GM12878 (cell line): Measurements from ENCODE around the gene LEFTY1. TPM values are rescaled to one million over a fixed set of nuclear protein-coding genes. Genes with fewer than 3 reads are reported as not detected.

Experiments
- ATF7 ChIP-seq: fragments of 450-650 bp; IDR thresholded peaks from 2 replicates; pipeline ENCODE4 v1.6.1; 2016; ENCODE audit warnings: low read depth, mild to moderate bottlenecking
- CBFB ChIP-seq: IDR thresholded peaks from 2 replicates; pipeline ENCODE4 v1.6.1; 2016; ENCODE audit warnings: antibody characterized with exemption, low read depth
- EED ChIP-seq: sonication (generic); IDR thresholded peaks from 2 replicates; pipeline ENCODE4 v1.6.1; 2016; ENCODE audit warnings: antibody characterized with exemption, low read depth
- ELK1 ChIP-seq: IDR thresholded peaks from 2 replicates; pipeline ENCODE4 v1.6.1; 2012; ENCODE audit warnings: low read depth, low read length, improper control_type of control experiment
- GATAD2B ChIP-seq: fragments of 450-650 bp; conservative IDR thresholded peaks from 2 replicates; pipeline ENCODE4 v1.6.1; 2017; ENCODE audit warnings: low read depth, mild to moderate bottlenecking, moderate library complexity
- HDAC2 ChIP-seq: fragments of 200-600 bp; sonication (generic); IDR thresholded peaks from 2 replicates; pipeline ENCODE4 v1.6.1; 2017
- IRF4 ChIP-seq: IDR thresholded peaks from 2 replicates; pipeline ENCODE4 v1.6.1; 2011; ENCODE audit warnings: low read depth, low read length
- MEF2B ChIP-seq: fragments of 450-650 bp; IDR thresholded peaks from 2 replicates; pipeline ENCODE4 v1.6.1; 2018; ENCODE audit warnings: mild to moderate bottlenecking, moderate library complexity; ENCODE audit not compliant: partially characterized antibody, poor library complexity, severe bottlenecking
- MYC ChIP-seq: IDR thresholded peaks from 2 replicates; pipeline ENCODE4 v1.6.1; 2011; ENCODE audit warnings: mild to moderate bottlenecking, low read length, moderate library complexity, inconsistent platforms; ENCODE audit not compliant: insufficient read depth, insufficient replicate concordance, insufficient read length, severe bottlenecking
- NBN ChIP-seq: fragments of 450-650 bp; IDR thresholded peaks from 2 replicates; pipeline ENCODE4 v1.6.1; 2016
- PAX8 ChIP-seq: fragments of 450-650 bp; IDR thresholded peaks from 2 replicates; pipeline ENCODE4 v1.6.1; 2017; ENCODE audit warnings: mild to moderate bottlenecking, moderate library complexity
- RB1 ChIP-seq: fragments of 450-650 bp; formaldehyde crosslinking; IDR thresholded peaks from 2 replicates; pipeline ENCODE4 v1.6.1; 2017; ENCODE audit warnings: mild to moderate bottlenecking, borderline replicate concordance
- RELB ChIP-seq: fragments of 450-650 bp; IDR thresholded peaks from 2 replicates; pipeline ENCODE4 v1.6.1; 2017; ENCODE audit warnings: low read depth, mild to moderate bottlenecking, moderate library complexity
- SMARCA5 ChIP-seq: fragments of 450-650 bp; IDR thresholded peaks from 2 replicates; pipeline ENCODE4 v1.6.1; 2017; ENCODE audit warnings: mild to moderate bottlenecking
- STAT1 ChIP-seq: fragments of 450-650 bp; conservative IDR thresholded peaks from 2 replicates; pipeline ENCODE4 v1.6.1; 2014; ENCODE audit warnings: antibody characterized with exemption, mild to moderate bottlenecking
- ZNF207 ChIP-seq: fragments of 450-650 bp; IDR thresholded peaks from 2 replicates; pipeline ENCODE4 v1.6.1; 2014; ENCODE audit warnings: antibody characterized with exemption, mild to moderate bottlenecking, borderline replicate concordance
- polyA plus RNA-seq, 11 experiments: library from polyadenylated mRNA; depleted of rRNA in 4 of 11; unstranded in 6 of 11; stranded (reverse) in 5 of 11; fragments of >200 nt; fragmentation: Nextera tagmentation in 4 of 11; fragmentation: Illumina TruSeq in 1 of 11; extraction: Ambion mirVana in 4 of 11; extraction: Trizol in 1 of 11; gene quantifications; 1 replicate in 1 of 11; 2 replicates in 10 of 11; pipeline versions ENCODE4 v1.2.1 to v1.2.3, GENCODE V29; 2011 to 2016; ENCODE audit warnings: inconsistent platforms in 2 of 11, missing spikeins in 2 of 11, low read depth in 1 of 11
- total RNA-seq, 4 experiments: library from RNA; depleted of rRNA in 3 of 4; stranded (reverse); fragments of >200 nt in 3 of 4; fragmentation: Illumina TruSeq in 1 of 4; extraction: Trizol in 1 of 4; gene quantifications; 2 replicates each; pipeline versions ENCODE4 v1.2.1 to v1.2.3, GENCODE V29; 2013 to 2021
- TF ChIP-seq, protein P1 (sequence below): IDR thresholded peaks from 2 replicates; pipeline ENCODE4 v1.6.1; 2012; ENCODE audit warnings: low read length, inconsistent platforms
- TF ChIP-seq, protein P2 (sequence below): fragments of 450-650 bp; conservative IDR thresholded peaks from 2 replicates; pipeline ENCODE4 v1.6.1; 2017; ENCODE audit warnings: mild to moderate bottlenecking, moderate library complexity
- TF ChIP-seq, protein P3 (sequence below): fragments of 450-650 bp; formaldehyde crosslinking; IDR thresholded peaks from 2 replicates; pipeline ENCODE4 v1.4.0; 2020; ENCODE audit warnings: mild to moderate bottlenecking, moderate library complexity
- TF ChIP-seq, protein P4 (sequence below): fragments of 450-650 bp; IDR thresholded peaks from 2 replicates; pipeline ENCODE4 v1.6.1; 2017; ENCODE audit warnings: mild to moderate bottlenecking, low read depth, inconsistent platforms; ENCODE audit not compliant: poor library complexity, severe bottlenecking

LEFTY1 gene
- total and polyA plus RNA-seq, 10 of the 15 experiments (the other 5 are each of a cell fraction or from before 2014, with no cell fraction given) = 0.06 TPM; not detected in 8

- TF ChIP-seq RB1 (no peak), MYC (no peak), PAX8 (no peak), HDAC2 (no peak), ELK1 (no peak), NBN (peak; percentile 73; the same call in 1 of the 2 replicates), CBFB (no peak), GATAD2B (no peak), STAT1 (no peak), IRF4 (0 out of 2 replicates have a peak, but pooled peaks have one; percentile 46), RELB (peak; percentile 78), ATF7 (peak; percentile 83), MEF2B (peak; percentile 31), ZNF207 (no peak), SMARCA5 (no peak), EED (no peak)
- TF ChIP-seq, protein P1, sequence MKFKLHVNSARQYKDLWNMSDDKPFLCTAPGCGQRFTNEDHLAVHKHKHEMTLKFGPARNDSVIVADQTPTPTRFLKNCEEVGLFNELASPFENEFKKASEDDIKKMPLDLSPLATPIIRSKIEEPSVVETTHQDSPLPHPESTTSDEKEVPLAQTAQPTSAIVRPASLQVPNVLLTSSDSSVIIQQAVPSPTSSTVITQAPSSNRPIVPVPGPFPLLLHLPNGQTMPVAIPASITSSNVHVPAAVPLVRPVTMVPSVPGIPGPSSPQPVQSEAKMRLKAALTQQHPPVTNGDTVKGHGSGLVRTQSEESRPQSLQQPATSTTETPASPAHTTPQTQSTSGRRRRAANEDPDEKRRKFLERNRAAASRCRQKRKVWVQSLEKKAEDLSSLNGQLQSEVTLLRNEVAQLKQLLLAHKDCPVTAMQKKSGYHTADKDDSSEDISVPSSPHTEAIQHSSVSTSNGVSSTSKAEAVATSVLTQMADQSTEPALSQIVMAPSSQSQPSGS = peak; percentile 34; the same call in 1 of the 2 replicates
- TF ChIP-seq, protein P2, sequence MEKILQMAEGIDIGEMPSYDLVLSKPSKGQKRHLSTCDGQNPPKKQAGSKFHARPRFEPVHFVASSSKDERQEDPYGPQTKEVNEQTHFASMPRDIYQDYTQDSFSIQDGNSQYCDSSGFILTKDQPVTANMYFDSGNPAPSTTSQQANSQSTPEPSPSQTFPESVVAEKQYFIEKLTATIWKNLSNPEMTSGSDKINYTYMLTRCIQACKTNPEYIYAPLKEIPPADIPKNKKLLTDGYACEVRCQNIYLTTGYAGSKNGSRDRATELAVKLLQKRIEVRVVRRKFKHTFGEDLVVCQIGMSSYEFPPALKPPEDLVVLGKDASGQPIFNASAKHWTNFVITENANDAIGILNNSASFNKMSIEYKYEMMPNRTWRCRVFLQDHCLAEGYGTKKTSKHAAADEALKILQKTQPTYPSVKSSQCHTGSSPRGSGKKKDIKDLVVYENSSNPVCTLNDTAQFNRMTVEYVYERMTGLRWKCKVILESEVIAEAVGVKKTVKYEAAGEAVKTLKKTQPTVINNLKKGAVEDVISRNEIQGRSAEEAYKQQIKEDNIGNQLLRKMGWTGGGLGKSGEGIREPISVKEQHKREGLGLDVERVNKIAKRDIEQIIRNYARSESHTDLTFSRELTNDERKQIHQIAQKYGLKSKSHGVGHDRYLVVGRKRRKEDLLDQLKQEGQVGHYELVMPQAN = peak; percentile 54
- TF ChIP-seq, protein P3, sequence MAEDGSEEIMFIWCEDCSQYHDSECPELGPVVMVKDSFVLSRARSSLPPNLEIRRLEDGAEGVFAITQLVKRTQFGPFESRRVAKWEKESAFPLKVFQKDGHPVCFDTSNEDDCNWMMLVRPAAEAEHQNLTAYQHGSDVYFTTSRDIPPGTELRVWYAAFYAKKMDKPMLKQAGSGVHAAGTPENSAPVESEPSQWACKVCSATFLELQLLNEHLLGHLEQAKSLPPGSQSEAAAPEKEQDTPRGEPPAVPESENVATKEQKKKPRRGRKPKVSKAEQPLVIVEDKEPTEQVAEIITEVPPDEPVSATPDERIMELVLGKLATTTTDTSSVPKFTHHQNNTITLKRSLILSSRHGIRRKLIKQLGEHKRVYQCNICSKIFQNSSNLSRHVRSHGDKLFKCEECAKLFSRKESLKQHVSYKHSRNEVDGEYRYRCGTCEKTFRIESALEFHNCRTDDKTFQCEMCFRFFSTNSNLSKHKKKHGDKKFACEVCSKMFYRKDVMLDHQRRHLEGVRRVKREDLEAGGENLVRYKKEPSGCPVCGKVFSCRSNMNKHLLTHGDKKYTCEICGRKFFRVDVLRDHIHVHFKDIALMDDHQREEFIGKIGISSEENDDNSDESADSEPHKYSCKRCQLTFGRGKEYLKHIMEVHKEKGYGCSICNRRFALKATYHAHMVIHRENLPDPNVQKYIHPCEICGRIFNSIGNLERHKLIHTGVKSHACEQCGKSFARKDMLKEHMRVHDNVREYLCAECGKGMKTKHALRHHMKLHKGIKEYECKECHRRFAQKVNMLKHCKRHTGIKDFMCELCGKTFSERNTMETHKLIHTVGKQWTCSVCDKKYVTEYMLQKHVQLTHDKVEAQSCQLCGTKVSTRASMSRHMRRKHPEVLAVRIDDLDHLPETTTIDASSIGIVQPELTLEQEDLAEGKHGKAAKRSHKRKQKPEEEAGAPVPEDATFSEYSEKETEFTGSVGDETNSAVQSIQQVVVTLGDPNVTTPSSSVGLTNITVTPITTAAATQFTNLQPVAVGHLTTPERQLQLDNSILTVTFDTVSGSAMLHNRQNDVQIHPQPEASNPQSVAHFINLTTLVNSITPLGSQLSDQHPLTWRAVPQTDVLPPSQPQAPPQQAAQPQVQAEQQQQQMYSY (CRISPR knock-in tag) = no peak
- TF ChIP-seq, protein P4, sequence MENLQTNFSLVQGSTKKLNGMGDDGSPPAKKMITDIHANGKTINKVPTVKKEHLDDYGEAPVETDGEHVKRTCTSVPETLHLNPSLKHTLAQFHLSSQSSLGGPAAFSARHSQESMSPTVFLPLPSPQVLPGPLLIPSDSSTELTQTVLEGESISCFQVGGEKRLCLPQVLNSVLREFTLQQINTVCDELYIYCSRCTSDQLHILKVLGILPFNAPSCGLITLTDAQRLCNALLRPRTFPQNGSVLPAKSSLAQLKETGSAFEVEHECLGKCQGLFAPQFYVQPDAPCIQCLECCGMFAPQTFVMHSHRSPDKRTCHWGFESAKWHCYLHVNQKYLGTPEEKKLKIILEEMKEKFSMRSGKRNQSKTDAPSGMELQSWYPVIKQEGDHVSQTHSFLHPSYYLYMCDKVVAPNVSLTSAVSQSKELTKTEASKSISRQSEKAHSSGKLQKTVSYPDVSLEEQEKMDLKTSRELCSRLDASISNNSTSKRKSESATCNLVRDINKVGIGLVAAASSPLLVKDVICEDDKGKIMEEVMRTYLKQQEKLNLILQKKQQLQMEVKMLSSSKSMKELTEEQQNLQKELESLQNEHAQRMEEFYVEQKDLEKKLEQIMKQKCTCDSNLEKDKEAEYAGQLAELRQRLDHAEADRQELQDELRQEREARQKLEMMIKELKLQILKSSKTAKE = peak; percentile 30
Observed at GRCh38 chr1:225851805-225852204, 37.1 kb downstream of the LEFTY1 start (continued).
